Occipital lobe (tissue), 3 donors: Measurements from ENCODE around the gene KRTAP1-1. TPM values are rescaled to one million over a fixed set of nuclear protein-coding genes. Genes with fewer than 3 reads are reported as not detected.
"Not testable (repeated sequence)": the region's sequence is repeated elsewhere in the genome, so short reads cannot be mapped to it uniquely, and the experiment has no call there.

Experiments
- DNase-seq: peaks from one replicate; lab custom pipeline; 2025; lab: John Stamatoyannopoulos, UW
- small RNA-seq: library from RNA; depleted of rRNA; stranded (forward); fragments of <200 nt; gene quantifications from one replicate; pipeline ENCODE3, GENCODE V24; 2014
- total RNA-seq: library from RNA; depleted of rRNA; stranded (reverse); fragments of >200 nt; gene quantifications from one replicate; pipeline ENCODE4 v1.2.3, GENCODE V29; 2014

Gene KRTAP1-1
- total RNA-seq, 1 donor from 2014 or later = not detected

GRCh38 chr17:41012326-41013120, 28.7 kb downstream of the KRTAP1-1 start:
- no peak for DNase-seq

- DNase-seq = no peak
These were observed 30.8 kb downstream of the KRTAP1-1 start for GRCh38 chr17:41010441-41010840.

- no peak for DNase-seq
These were observed 31.3 kb downstream of the KRTAP1-1 start for GRCh38 chr17:41009936-41010335.

DNA sequence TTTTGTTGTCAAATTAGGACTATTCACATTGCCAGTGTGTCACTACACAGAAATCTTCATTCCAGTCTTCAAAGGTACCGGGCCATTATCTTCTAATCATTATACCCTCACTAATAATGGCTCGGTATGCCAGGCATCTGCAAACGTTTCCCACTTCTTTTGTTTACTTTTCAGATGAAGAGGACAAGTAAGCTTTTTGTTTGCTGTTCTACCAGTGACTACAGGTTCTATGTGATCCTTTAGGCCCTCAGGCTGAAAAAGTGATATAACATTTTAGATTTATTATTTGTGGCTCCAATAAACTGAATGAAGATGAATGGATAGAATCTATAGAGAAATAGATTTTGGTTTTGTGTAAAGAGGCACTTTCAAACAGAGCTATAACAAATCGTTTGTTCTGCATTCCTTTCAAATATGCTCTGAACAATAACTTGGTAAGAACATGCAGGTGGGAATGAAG, 31.9 kb downstream of the KRTAP1-1 start:
- no peak for DNase-seq

- DNase-seq = no peak
These were observed 32.4 kb downstream of the KRTAP1-1 start, which contains the start of gene KRTAP3-1 for GRCh38 chr17:41008811-41009210. Gene KRTAP3-1 (minus strand): TSS chr17:41009128. CDS start chr17:41009074, 54 bp downstream.

DNA sequence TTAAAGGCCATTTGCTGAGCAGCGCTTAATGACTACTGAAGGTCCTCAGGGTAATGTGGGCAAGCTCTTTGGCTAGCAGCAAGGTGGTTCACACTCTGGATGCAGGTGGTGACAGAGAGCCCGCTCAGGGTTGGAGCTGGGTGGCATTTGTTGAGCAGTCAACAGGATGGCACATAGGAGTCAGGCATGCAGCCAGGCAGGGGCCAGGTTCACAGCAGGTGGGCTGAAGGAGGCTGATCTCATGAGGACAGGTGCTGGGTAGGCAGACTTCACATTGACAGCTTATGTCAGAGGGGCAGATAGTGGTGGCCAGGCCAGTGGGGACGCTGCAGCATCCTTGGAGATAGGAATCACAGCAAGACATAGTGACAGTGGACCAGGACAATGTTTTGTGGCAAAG, 36.9 kb downstream of the KRTAP1-1 start:
- no peak for DNase-seq

DNA sequence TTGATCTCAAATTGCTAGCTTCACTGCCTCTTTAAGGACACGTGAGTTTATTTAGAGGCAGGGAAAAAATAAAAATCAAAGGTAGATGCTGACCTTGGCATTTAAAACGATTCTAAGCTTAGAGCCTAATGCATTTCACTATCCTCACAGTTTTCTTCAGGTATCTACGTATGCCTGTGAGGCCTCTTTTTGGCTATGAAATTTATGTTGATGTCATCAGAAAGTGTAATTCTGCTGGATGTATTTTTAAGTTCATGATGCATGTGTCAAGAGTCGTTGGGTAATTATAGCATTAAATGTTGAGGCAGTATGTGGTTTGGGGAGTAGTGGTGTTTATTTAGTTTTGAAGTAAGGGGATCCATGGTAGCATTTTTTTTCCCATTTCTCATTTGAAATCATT, 37.3 kb downstream of the KRTAP1-1 start:
- DNase-seq = no peak

GRCh38 chr17:41002814-41003213, 38.4 kb downstream of the KRTAP1-1 start:
- no peak for DNase-seq

GRCh38 chr17:41001795-41002194, 39.5 kb downstream of the KRTAP1-1 start:
- no peak for DNase-seq

GRCh38 chr17:40999563-40999962, 41.7 kb downstream of the KRTAP1-1 start, which contains the start of gene KRTAP3-2:
Gene KRTAP3-2 (minus strand): TSS chr17:40999906. CDS start chr17:40999853, 53 bp downstream.
- not testable (repeated sequence) for DNase-seq

DNA sequence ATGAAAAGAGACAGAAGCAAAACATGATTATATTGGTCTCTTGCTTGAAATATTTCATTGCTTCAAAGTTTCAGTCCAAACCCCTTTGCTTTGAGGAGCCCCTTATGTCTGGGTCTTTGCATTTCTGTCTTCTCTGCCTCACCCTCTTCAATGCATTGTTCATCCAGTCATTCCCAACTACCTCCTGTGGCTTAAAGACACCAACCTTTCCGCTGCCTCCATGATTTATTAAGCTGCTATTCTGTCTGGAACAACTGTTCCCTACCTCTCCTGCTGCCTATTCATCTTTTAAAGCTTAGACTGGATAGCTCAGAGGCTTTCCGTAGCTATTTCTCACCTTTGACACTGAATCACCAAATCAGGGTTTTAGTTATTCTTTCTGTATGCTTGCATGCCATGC, 43.9 kb downstream of the KRTAP1-1 start:
- no peak for DNase-seq

GRCh38 chr17:40996829-40997228, 44.4 kb downstream of the KRTAP1-1 start:
- DNase-seq = no peak

DNA sequence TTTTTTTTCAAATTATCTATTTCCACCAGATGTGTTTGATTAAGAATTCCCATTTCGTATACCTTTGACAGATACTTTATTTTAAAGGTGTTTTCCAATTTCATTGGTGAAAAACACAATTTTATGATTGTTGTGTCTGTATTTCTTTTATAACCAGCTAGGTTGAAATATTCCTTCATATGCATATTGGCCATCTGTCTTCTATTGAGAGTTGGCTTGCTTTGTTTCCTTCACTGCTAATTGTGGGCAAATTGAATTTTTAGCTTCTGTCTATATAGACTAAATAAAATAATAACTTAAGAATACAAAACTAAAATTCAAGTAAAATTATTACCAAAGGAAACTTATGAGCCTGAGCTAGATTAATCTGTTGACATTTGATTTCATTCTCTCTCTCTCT, 46.1 kb downstream of the KRTAP1-1 start:
- no peak for DNase-seq

GRCh38 chr17:40993839-40994238, 47.4 kb downstream of the KRTAP1-1 start, which contains the start of gene KRTAP3-3:
Gene KRTAP3-3 (minus strand): TSS chr17:40994164. CDS start chr17:40994097, 67 bp downstream.
- no peak for DNase-seq

DNA sequence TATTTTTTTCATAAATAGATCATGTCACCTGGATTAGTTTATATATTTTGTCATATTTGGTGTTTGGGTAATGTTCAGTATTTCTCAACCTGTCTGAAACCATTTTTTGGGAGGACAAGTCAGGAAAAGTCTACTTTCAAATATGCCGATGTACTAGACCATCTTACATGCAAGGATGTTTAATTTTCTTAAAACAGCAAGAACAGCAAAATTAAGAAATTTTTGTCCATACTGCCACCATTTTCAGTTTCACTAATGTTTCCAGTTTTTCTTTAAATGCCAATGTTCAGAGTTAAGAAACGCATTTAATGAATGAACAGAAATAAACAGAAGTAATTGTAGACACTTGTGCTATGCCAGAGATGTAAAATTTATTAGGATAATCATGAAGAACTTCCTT, 48.2 kb downstream of the KRTAP1-1 start:
- no peak for DNase-seq

DNA sequence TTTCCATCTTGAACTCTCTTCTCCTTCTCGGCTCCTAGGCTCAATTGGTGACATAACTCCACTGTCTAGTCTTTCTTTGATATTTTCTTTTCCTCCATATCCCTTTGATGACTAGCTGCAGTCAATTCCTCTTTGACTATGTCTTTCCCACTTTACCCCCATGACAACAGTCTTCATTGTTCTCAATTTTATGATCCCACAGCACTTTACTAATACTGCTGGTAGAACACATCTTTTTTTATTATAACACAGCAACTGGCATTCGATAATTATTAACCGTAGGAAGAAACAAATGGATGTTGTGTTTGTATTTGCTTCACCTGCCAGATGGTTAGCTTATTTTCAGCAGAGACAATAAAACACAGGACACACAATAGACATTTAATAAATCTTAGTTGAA, 48.6 kb downstream of the KRTAP1-1 start:
- no peak for DNase-seq

Small RNAs within 50 kb of the gene (small RNA-seq; reads per million reads assigned to genes)
- gene KRTAP3-4P = not detected

Other genes with a start within 250 kb of the KRTAP1-1 start
- gene KRT28, start 241.5 kb downstream of the KRTAP1-1 start, total RNA-seq = not detected
- 1.9 TPM for gene KRT10, start 218.8 kb downstream of the KRTAP1-1 start, total RNA-seq
- not detected for gene KRT12, start 174.2 kb downstream of the KRTAP1-1 start, total RNA-seq
- gene KRT20, start 156.2 kb downstream of the KRTAP1-1 start, total RNA-seq = not detected
- 0.16 TPM for gene KRT23, start 103.8 kb downstream of the KRTAP1-1 start, total RNA-seq
- not detected for gene KRT39, start 74.5 kb downstream of the KRTAP1-1 start, total RNA-seq
- gene KRT40, start 57.1 kb downstream of the KRTAP1-1 start, total RNA-seq = not detected
- gene KRTAP3-3, start 47.3 kb downstream of the KRTAP1-1 start, total RNA-seq = not detected
- not detected for gene KRTAP3-2, start 41.5 kb downstream of the KRTAP1-1 start, total RNA-seq
- gene KRTAP3-1, start 32.3 kb downstream of the KRTAP1-1 start, total RNA-seq = not detected
- gene KRTAP1-5, start 14.2 kb downstream of the KRTAP1-1 start, total RNA-seq = not detected
- gene KRTAP1-4, start 11.3 kb downstream of the KRTAP1-1 start, total RNA-seq = not detected
- gene KRTAP1-3, start 6.6 kb downstream of the KRTAP1-1 start, total RNA-seq = not detected
- gene KRTAP2-1, start 5.9 kb upstream of the KRTAP1-1 start, total RNA-seq = not detected
- not detected for gene KRTAP2-2, start 13.8 kb upstream of the KRTAP1-1 start, total RNA-seq
- gene KRTAP2-3, start 18.7 kb upstream of the KRTAP1-1 start, total RNA-seq = not detected
- not detected for gene KRTAP2-4, start 24.4 kb upstream of the KRTAP1-1 start, total RNA-seq
- gene KRTAP4-7, start 42.7 kb upstream of the KRTAP1-1 start, total RNA-seq = not detected
- not detected for gene KRTAP4-8, start 56.7 kb upstream of the KRTAP1-1 start, total RNA-seq
- not detected for gene KRTAP4-16, start 60.8 kb upstream of the KRTAP1-1 start, total RNA-seq
- gene KRTAP4-9, start 63.9 kb upstream of the KRTAP1-1 start, total RNA-seq = not detected
- gene KRTAP4-11, start 76.9 kb upstream of the KRTAP1-1 start, total RNA-seq = not detected
- not detected for gene KRTAP4-12, start 82.7 kb upstream of the KRTAP1-1 start, total RNA-seq
- not detected for gene KRTAP4-6, start 99.1 kb upstream of the KRTAP1-1 start, total RNA-seq
- not detected for gene KRTAP4-5, start 108.4 kb upstream of the KRTAP1-1 start, total RNA-seq
- not detected for gene KRTAP4-4, start 119.3 kb upstream of the KRTAP1-1 start, total RNA-seq
- not detected for gene KRTAP4-3, start 126.8 kb upstream of the KRTAP1-1 start, total RNA-seq
- not detected for gene KRTAP4-2, start 136.8 kb upstream of the KRTAP1-1 start, total RNA-seq
- gene KRTAP4-1, start 143.5 kb upstream of the KRTAP1-1 start, total RNA-seq = not detected
- gene KRTAP9-1, start 148.4 kb upstream of the KRTAP1-1 start, total RNA-seq = not detected
- not detected for gene KRTAP9-2, start 185.2 kb upstream of the KRTAP1-1 start, total RNA-seq
- not detected for gene KRTAP9-3, start 191.0 kb upstream of the KRTAP1-1 start, total RNA-seq
- not detected for gene KRTAP9-8, start 196.5 kb upstream of the KRTAP1-1 start, total RNA-seq
- not detected for gene KRTAP9-4, start 208.2 kb upstream of the KRTAP1-1 start, total RNA-seq
- not detected for gene KRTAP9-9, start 213.9 kb upstream of the KRTAP1-1 start, total RNA-seq
- not detected for gene KRTAP9-6, start 223.9 kb upstream of the KRTAP1-1 start, total RNA-seq
- gene KRTAP9-7, start 234.2 kb upstream of the KRTAP1-1 start, total RNA-seq = not detected